Memory B cell (primary cell): ENCODE data around the gene MAD1L1.
A peak's percentile ranks its signal among the peaks of the same experiment; 100 is the strongest.

ENCODE experiments used
- ATAC-seq: fragments of 150-1000 bp; cut with Tn5 transposase; 2 replicates; pipeline ENCODE4 v1.10.0; 2021; ENCODE audit warnings: low read depth, mild to moderate bottlenecking, moderate library complexity
- DNase-seq, 2 donors: peaks; one replicate each; pipeline ENCODE4 v3.0.0; 2022; ENCODE audit warnings: low spot score in 2 of 2
- H3K27ac Mint-ChIP-seq: one replicate; pipeline ENCODE4 v1.8.0; 2022; ENCODE audit warnings: mild to moderate bottlenecking, moderate library complexity, mixed read lengths
- H3K27me3 Mint-ChIP-seq: one replicate; pipeline ENCODE4 v1.8.0; 2022; ENCODE audit warnings: mixed read lengths
- H3K36me3 Mint-ChIP-seq: one replicate; pipeline ENCODE4 v1.8.0; 2022; ENCODE audit warnings: mild to moderate bottlenecking, mixed read lengths
- H3K4me1 Mint-ChIP-seq: one replicate; pipeline ENCODE4 v1.8.0; 2022; ENCODE audit warnings: mixed read lengths
- H3K4me3 Mint-ChIP-seq: one replicate; pipeline ENCODE4 v1.8.0; 2022; ENCODE audit warnings: mild to moderate bottlenecking, moderate library complexity, mixed read lengths
- H3K9me3 Mint-ChIP-seq: one replicate; pipeline ENCODE4 v1.8.0; 2022; ENCODE audit warnings: mixed read lengths

Gene MAD1L1

DNA sequence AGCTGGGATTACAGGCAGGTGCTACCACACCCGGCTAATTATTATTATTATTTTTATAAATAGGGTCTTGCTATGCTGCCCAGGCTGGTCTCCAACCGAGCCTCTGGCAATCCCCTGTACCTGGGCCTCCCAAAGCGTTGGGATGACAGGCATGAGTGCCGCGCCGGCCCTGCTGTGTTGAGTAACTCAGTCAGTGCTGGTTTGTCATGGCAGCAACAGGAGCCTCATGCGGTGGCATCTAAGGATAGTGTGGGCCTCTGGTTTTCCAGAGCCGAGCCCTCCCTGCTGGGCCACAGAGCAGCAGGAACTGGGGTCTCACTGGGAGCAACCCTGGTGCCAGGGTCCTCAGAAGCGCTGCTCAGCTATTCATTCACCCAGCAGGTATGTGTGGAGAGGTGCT is 318.0 kb downstream of the MAD1L1 start:
- Mint-ChIP-seq H3K36me3 (peaks cover 3% of the 10 kb centered on the region), H3K27me3 (no peaks in the 10 kb centered on the region), H3K4me1 (peaks cover 9% of the 10 kb centered on the region), H3K9me3 (no peaks in the 10 kb centered on the region), H3K27ac (no peak overlapping the region), H3K4me3 (no peak overlapping the region)
- ATAC-seq (no peak), DNase-seq (no peak)

- no peak overlapping the region for H3K27ac Mint-ChIP-seq
- H3K27me3 Mint-ChIP-seq: no peaks in the 10 kb centered on the region
- DNase-seq (no peak), ATAC-seq (no peak)
- peaks cover 6% of the 10 kb centered on the region for H3K4me1 Mint-ChIP-seq
- no peaks in the 10 kb centered on the region for H3K9me3 Mint-ChIP-seq
- H3K4me3 Mint-ChIP-seq: no peak overlapping the region
- peaks cover 3% of the 10 kb centered on the region for H3K36me3 Mint-ChIP-seq
Observed at GRCh38 chr7:1914321-1914720, 318.4 kb downstream of the MAD1L1 start.

GRCh38 chr7:1913466-1914282 is 319.1 kb downstream of the MAD1L1 start:
- no peak overlapping the region for H3K4me3 Mint-ChIP-seq
- H3K4me1 Mint-ChIP-seq: peaks cover 6% of the 10 kb centered on the region
- no peaks in the 10 kb centered on the region for H3K9me3 Mint-ChIP-seq
- H3K36me3 Mint-ChIP-seq: peaks cover 3% of the 10 kb centered on the region
- DNase-seq: no peak
- ATAC-seq: no peak
- H3K27me3 Mint-ChIP-seq: no peaks in the 10 kb centered on the region
- H3K27ac Mint-ChIP-seq: no peak overlapping the region

DNA sequence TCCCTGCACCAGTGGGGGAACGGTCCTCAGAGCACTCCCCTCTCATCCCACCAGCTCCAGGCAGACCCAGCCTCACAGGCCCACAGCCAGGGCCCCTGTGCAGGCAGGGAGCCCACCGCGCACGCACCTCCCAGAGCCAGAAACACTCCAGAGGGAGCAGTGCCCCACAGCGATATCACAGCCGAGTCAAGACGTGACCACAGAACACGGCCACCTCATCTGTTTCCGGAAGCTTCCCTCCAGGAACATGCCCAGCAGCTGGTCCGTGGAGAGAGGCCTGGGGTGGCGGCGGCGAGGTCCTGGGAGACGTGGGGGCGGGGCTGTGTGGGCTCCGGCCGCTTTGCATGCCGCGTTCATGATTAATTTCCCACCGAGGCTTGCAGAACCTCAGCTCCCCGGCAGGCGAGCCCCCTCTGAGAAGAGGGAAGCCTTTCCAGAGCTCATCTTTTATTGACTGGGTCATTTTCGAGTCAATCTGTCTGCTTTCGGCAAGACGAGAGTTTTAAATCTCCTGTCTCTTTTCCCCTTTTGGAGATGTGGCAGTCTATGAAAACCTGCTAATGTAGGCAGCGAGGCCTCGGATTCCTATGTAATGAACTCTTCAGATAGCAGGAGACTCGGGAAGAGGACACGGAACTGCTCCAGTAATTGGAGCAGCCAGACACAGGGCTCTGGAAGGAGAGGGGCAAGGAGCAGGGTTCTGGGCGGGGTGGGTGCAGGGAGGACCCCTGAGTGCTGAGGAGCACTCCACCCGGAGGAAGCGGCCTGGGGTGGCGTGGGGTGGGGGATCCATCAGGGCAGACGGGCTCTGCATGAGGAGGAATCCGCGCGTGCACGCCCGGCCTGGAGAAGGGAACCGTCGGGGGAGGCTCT is 319.9 kb downstream of the MAD1L1 start:
- DNase-seq (no peak), ATAC-seq (peak; percentile 60)
- Mint-ChIP-seq H3K27ac (peak overlapping the region; percentile 68), H3K9me3 (no peaks in the 10 kb centered on the region), H3K27me3 (no peaks in the 10 kb centered on the region), H3K36me3 (peaks cover 3% of the 10 kb centered on the region), H3K4me3 (no peak overlapping the region), H3K4me1 (peaks cover 6% of the 10 kb centered on the region)

DNA sequence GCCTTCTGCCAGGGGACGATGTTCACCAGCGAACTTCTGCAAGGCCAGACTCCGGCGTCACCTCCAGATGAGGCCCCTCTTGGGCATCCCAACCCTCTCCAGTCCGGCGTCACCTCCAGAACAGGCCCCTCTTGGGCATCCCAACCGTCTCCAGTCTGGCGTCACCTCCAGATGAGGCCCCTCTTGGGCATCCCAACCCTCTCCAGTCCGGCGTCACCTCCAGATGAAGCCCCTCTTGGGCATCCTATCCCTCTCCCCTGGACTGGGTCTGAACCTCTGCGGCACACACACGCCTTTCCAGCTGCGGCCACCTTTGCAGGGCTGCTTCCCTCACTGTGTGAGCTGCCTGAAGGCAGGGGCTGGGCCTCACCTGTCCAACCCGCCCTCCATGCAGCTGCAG is 321.2 kb downstream of the MAD1L1 start:
- Mint-ChIP-seq H3K9me3 (no peaks in the 10 kb centered on the region), H3K4me3 (no peak overlapping the region), H3K4me1 (peaks cover 6% of the 10 kb centered on the region), H3K27ac (no peak overlapping the region), H3K27me3 (no peaks in the 10 kb centered on the region), H3K36me3 (peaks cover 3% of the 10 kb centered on the region)
- no peak for ATAC-seq
- DNase-seq: no peak

- H3K36me3 Mint-ChIP-seq: peaks cover 5% of the 10 kb centered on the region
- H3K27ac Mint-ChIP-seq: no peak overlapping the region
- peaks cover 3% of the 10 kb centered on the region for H3K4me1 Mint-ChIP-seq
- H3K4me3 Mint-ChIP-seq: no peak overlapping the region
- ATAC-seq (no peak), DNase-seq (no peak)
- H3K27me3 Mint-ChIP-seq: no peaks in the 10 kb centered on the region
- no peaks in the 10 kb centered on the region for H3K9me3 Mint-ChIP-seq
Observed at GRCh38 chr7:1910827-1911226, 321.9 kb downstream of the MAD1L1 start.

DNA sequence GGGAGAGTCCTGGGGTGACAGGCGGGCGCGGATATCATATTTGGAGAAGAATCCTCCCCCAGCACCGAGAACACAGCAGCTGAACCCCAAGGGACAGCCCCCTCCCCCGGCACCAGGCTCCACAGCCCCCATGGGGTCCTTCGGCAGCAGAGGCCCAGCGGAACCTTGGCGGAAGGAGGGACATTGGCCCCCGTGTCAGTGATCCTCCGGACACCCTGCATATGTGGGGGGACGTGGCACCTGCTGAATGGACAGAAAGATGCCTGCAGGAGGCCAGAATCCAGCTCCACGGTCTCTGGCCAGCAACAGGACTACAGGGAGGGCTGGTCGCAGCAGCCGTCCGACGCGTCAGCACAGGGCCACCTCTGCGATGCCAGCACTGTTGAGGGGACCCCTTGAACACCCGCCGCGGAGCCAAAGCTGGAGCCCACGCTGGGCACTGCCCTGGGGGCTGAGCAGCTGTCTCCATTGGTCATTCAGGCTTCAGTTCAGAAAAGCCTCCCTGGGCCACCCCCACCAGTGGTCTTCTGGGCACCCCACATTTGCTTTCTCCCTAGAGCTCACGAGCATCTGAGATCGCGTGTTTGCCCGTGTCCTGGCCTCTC is 322.6 kb downstream of the MAD1L1 start:
- Mint-ChIP-seq H3K4me1 (peaks cover 3% of the 10 kb centered on the region), H3K9me3 (no peaks in the 10 kb centered on the region), H3K36me3 (peaks cover 5% of the 10 kb centered on the region), H3K27ac (no peak overlapping the region), H3K4me3 (no peak overlapping the region), H3K27me3 (no peaks in the 10 kb centered on the region)
- DNase-seq: no peak
- ATAC-seq: no peak

GRCh38 chr7:1909476-1909875 is 323.3 kb downstream of the MAD1L1 start:
- Mint-ChIP-seq H3K36me3 (peaks cover 5% of the 10 kb centered on the region), H3K9me3 (no peaks in the 10 kb centered on the region), H3K4me1 (peaks cover 3% of the 10 kb centered on the region), H3K27me3 (no peaks in the 10 kb centered on the region), H3K4me3 (no peak overlapping the region), H3K27ac (no peak overlapping the region)
- ATAC-seq: no peak
- DNase-seq: no peak

GRCh38 chr7:1908823-1909420 is 323.8 kb downstream of the MAD1L1 start:
- peaks cover 3% of the 10 kb centered on the region for H3K4me1 Mint-ChIP-seq

GRCh38 chr7:1907751-1908365 is 324.9 kb downstream of the MAD1L1 start:
- H3K4me1 Mint-ChIP-seq: peaks cover under 1% of the 10 kb centered on the region
- peaks cover 2% of the 10 kb centered on the region for H3K36me3 Mint-ChIP-seq
- no peak overlapping the region for H3K27ac Mint-ChIP-seq
- H3K4me3 Mint-ChIP-seq: no peak overlapping the region
- ATAC-seq (no peak), DNase-seq (no peak)
- H3K9me3 Mint-ChIP-seq: no peaks in the 10 kb centered on the region
- no peaks in the 10 kb centered on the region for H3K27me3 Mint-ChIP-seq

More at GRCh38 chr7:1908823-1909420, 323.8 kb downstream of the MAD1L1 start:
- no peak for DNase-seq
- Mint-ChIP-seq H3K4me3 (no peak overlapping the region), H3K36me3 (peaks cover 5% of the 10 kb centered on the region), H3K27ac (no peak overlapping the region), H3K9me3 (no peaks in the 10 kb centered on the region), H3K27me3 (no peaks in the 10 kb centered on the region)
- no peak for ATAC-seq

DNA sequence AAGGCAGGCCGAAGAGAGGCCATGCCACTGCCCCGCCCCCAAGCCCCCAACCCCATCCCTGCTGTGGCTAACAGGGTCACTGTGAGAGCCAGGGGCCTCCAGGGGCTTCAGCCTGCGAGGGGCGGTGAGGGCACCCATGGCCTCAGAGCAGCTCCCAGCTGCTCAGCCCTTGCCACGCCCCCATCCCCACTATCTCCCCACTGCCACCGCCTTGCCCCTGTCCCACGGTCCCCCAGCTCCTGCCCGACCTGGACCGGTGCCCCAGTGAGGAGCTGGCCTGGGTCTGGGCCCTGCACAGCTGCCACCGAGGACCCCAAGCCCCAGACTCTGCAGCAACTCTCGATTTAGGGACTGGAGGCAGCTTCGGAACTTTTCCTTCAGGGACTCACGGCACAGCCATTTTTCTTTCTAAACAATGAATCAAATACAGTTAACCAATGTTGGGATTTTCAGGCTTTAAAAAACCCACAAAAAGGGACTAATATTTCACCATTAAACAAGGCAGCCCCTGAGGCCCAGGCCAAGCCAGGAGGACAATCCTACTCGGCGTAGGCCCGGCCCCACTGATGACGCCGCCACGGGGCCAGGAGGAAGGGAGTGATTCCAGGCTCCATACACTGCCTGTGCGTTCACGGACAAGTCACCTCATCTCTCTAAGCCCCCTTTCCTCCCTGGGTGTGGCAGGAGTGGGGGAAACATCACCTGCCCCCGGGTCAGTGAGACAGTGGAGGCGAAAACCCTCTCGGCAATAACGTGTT is 325.6 kb downstream of the MAD1L1 start:
- ATAC-seq: no peak
- Mint-ChIP-seq H3K4me1 (no peaks in the 10 kb centered on the region), H3K36me3 (peaks cover 2% of the 10 kb centered on the region), H3K27ac (no peak overlapping the region), H3K27me3 (no peaks in the 10 kb centered on the region), H3K4me3 (no peak overlapping the region), H3K9me3 (no peaks in the 10 kb centered on the region)
- no peak for DNase-seq

DNA sequence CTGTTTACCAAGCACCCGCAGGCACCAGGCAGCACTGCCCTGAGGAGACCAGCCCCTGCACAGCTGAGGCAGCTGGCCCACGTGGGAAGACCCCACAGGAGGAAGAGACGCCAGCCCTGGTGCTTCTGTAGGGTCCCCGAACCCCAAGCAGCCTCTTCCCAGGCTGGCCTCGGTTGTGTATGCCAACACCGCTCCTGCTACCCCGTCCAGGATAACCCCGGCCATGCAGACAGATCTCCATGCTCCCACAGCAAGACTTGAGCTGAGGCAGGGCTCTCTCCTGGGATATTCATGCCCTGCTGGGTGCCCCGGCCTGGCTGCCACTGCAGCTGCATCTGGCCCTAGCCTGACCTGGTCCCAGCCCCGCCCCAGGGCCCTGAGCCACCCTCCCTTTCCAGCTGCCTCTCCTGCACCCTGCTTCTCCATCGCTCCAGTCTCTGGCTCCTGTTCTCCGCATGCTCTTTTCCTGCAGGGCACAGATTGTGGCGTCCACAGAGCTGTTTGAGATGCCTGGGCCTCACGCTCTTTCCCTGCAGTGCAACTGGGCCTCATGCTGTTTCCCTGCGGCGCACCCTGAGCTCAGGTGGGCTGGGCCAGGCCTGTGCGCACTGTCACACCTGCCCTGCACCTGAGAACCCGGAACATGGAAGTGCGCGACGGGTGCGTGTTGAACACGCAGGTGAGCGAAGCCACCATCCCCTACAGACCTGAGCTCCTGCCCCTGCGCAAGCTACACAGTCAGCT is 326.5 kb downstream of the MAD1L1 start:
- no peak overlapping the region for H3K4me3 Mint-ChIP-seq
- peak overlapping the region; percentile 73 for H3K27ac Mint-ChIP-seq
- H3K27me3 Mint-ChIP-seq: no peaks in the 10 kb centered on the region
- H3K9me3 Mint-ChIP-seq: no peaks in the 10 kb centered on the region
- no peaks in the 10 kb centered on the region for H3K4me1 Mint-ChIP-seq
- DNase-seq (no peak), ATAC-seq (no peak)
- H3K36me3 Mint-ChIP-seq: peaks cover 2% of the 10 kb centered on the region
